ENCODE measurements around the gene MVD. TPM values are rescaled to one million over a fixed set of nuclear protein-coding genes. Genes with fewer than 3 reads are reported as not detected.

MVD gene
- total and polyA plus RNA-seq, 2 of the 13 experiments (the other 11 are each of a cell fraction or from before 2014, with no cell fraction given), result 28.1 to 187 TPM

- TF ChIP-seq DBP (CRISPR knock-in tag; IDR thresholded peaks at IDR 0.05; ENCODE audit: not compliant biosample characterization) (no peak), THAP8 (CRISPR knock-in tag; IDR thresholded peaks at IDR 0.05; ENCODE audit: borderline replicate concordance) (no peak), ZNF513 (CRISPR knock-in tag; conservative IDR thresholded peaks at IDR 0.05) (no peak), TERF1 (CRISPR knock-in tag; IDR thresholded peaks at IDR 0.05) (no peak), ZNF44 (CRISPR knock-in tag; IDR thresholded peaks at IDR 0.05) (no peak), TAF1 (CRISPR knock-in tag; IDR thresholded peaks at IDR 0.05) (no peak)
Measured at GRCh38 chr16:88711750-88712340, 49.0 kb upstream of the MVD start (continued).

- Histone ChIP-seq H3K4me1 (ENCODE audit: insufficient read depth, low read length) (peaks cover 42% of the 10 kb centered on the region), H3K9me3 (ENCODE audit: low read length) (no peaks in the 10 kb centered on the region), H3K9ac (ENCODE audit: insufficient read depth, low read depth, low read length) (no peak overlapping the region), H4K20me1 (ENCODE audit: insufficient read depth, low read length) (no peaks in the 10 kb centered on the region), H2AFZ (ENCODE audit: low read length) (no peak overlapping the region), H3K27ac (ENCODE audit: extremely low read length, insufficient read depth, low read length) (peak overlapping the region; percentile 41), H3K36me3 (replicated peaks in 1 of 2; ENCODE audit: control insufficient read depth in 1 of 2, insufficient read depth in 2 of 2, low read length in 2 of 2) (peaks cover 17% of the 10 kb centered on the region in 2 experiments; a peak in 3 of 5 replicates), H3K27me3 (ENCODE audit: control insufficient read depth in 1 of 2, insufficient read depth in 2 of 2, low read length in 2 of 2) (peaks cover 0 to 3% of the 10 kb centered on the region in 2 experiments; a peak in 1 of 5 replicates), H3K4me3 (replicated peaks in 1 of 3; ENCODE audit: insufficient read depth in 1 of 3, low read depth in 2 of 3, low read length in 3 of 3) (peak overlapping the region in 1 of 3 experiments; percentile 17; a peak in 1 of 6 replicates), H3K79me2 (ENCODE audit: insufficient read depth, low read length) (peaks cover 23% of the 10 kb centered on the region), H3K4me2 (ENCODE audit: low read depth, low read length) (peak overlapping the region; percentile 38)
- in situ Hi-C loops (cut with HindIII; ENCODE audit: extremely low pct_ligation_motif_present, low pct_unique_long_range_greater_than_20kb) (no loop called here), intact Hi-C loops (cut with micrococcal nuclease; ENCODE audit: unreplicated experiment) (no loop called here)
- ATAC-seq (no peak), DNase-seq (ENCODE audit: low spot score) (no peak), FAIRE-seq (peak; percentile 21)
- no TSS peak for BruUV-seq (replicated peaks)
- WGBS (ENCODE audit: low lambda C conversion rate), result 44% methylated on average over 15 of the region's 16 CpGs
- ChIA-PET POLR2A (no interaction called here), CTCF (ENCODE audit: low intra/inter-chr PET ratio, low total read pairs) (no interaction called here)
- peak; percentile 48; the same call in 1 of the 2 replicates for TF ChIP-seq ARID4A (CRISPR knock-in tag; IDR thresholded peaks at IDR 0.05; ENCODE audit: borderline replicate concordance)
- TF ChIP-seq PITX1 (CRISPR knock-in tag; IDR thresholded peaks at IDR 0.05), result 0 out of 2 replicates have a peak, but pooled peaks have one; percentile 33
- no peak for TF ChIP-seq ZNF75D (CRISPR knock-in tag; IDR thresholded peaks at IDR 0.05; ENCODE audit: borderline replicate concordance)
- TF ChIP-seq POLR2A (IDR thresholded peaks at IDR 0.05; ENCODE audit: insufficient read depth in 1 of 2, low read depth in 2 of 2, low read length in 2 of 2), result 0 out of 4 replicates have a peak, but pooled peaks of 1 of the 2 experiments have one; percentile 23
- TF ChIP-seq IRF9 (CRISPR knock-in tag; IDR thresholded peaks at IDR 0.05; ENCODE audit: borderline replicate concordance), result peak; percentile 43; the same call in 1 of the 2 replicates
Measured at GRCh38 chr16:88710556-88710955, 47.7 kb upstream of the MVD start.

Data from HepG2 (cell line).